NCI-H1048 (cell line): ENCODE data around the gene C20orf96.
A peak's percentile ranks its signal among the peaks of the same experiment; 100 is the strongest.

Experiments
- DNase-seq: peaks from one replicate; lab custom pipeline; 2025; lab: John Stamatoyannopoulos, UW

Gene C20orf96

GRCh38 chr20:312067-312466, 21.5 kb upstream of the C20orf96 start:
- DNase-seq: no peak

GRCh38 chr20:311609-312008, 21.1 kb upstream of the C20orf96 start:
- no peak for DNase-seq

GRCh38 chr20:310645-311044, 20.1 kb upstream of the C20orf96 start:
- no peak for DNase-seq

GRCh38 chr20:309841-310644, 19.5 kb upstream of the C20orf96 start:
- peak; percentile 89 for DNase-seq

- DNase-seq: no peak
These were observed 18.8 kb upstream of the C20orf96 start for GRCh38 chr20:309306-309840.

- DNase-seq: no peak
These were observed 18.0 kb upstream of the C20orf96 start for GRCh38 chr20:308427-309038.

- no peak for DNase-seq
These were observed 15.2 kb upstream of the C20orf96 start for GRCh38 chr20:305745-306144.

GRCh38 chr20:301886-302848, 11.6 kb upstream of the C20orf96 start:
- no peak for DNase-seq

GRCh38 chr20:300345-300990, 9.9 kb upstream of the C20orf96 start:
- no peak for DNase-seq

- no peak for DNase-seq
These were observed 8.3 kb upstream of the C20orf96 start for GRCh38 chr20:298776-299391.

- DNase-seq: no peak
These were observed 7.6 kb upstream of the C20orf96 start for GRCh38 chr20:297925-298775.

- peak; percentile 80 for DNase-seq
These were observed 6.8 kb upstream of the C20orf96 start, which contains the start of gene ZCCHC3 for GRCh38 chr20:297098-297924. Gene ZCCHC3 (plus strand): TSS chr20:297570. CDS start chr20:297587, 17 bp downstream.

GRCh38 chr20:295804-296203, 5.3 kb upstream of the C20orf96 start:
- no peak for DNase-seq

- no peak for DNase-seq
These were observed 4.1 kb upstream of the C20orf96 start for GRCh38 chr20:294602-295001.

- no peak for DNase-seq
These were observed 862 bp downstream of the C20orf96 start for GRCh38 chr20:289693-290083.

GRCh38 chr20:288956-289692, 1.4 kb downstream of the C20orf96 start:
- no peak for DNase-seq

GRCh38 chr20:286508-286907, 4.0 kb downstream of the C20orf96 start:
- no peak for DNase-seq

- no peak for DNase-seq
These were observed 6.4 kb downstream of the C20orf96 start for GRCh38 chr20:284172-284571.
